Liver (tissue), 9 donors: Measurements from ENCODE around the gene RBM34. TPM values are rescaled to one million over a fixed set of nuclear protein-coding genes. Genes with fewer than 3 reads are reported as not detected.

ENCODE experiments used
- DNase-seq: peaks from one replicate; pipeline ENCODE4 v3.0.0-alpha.2; 2017; ENCODE audit warnings: low spot score
- H3K27ac ChIP-seq, 2 donors: one replicate each; pipeline ENCODE4 v1.7.0; 2013; ENCODE audit warnings: inconsistent platforms in 2 of 2, low read length in 2 of 2, control low read depth in 1 of 2, low read depth in 1 of 2, mild to moderate bottlenecking in 1 of 2
- H3K27me3 ChIP-seq, 4 donors: one replicate each; pipeline versions ENCODE4 v1.6.1 to v1.7.0; 2013; ENCODE audit warnings: low read length in 3 of 4, inconsistent platforms in 1 of 4, mild to moderate bottlenecking in 1 of 4, moderate library complexity in 1 of 4; ENCODE audit not compliant: control insufficient read depth in 4 of 4, insufficient read depth in 4 of 4
- H3K36me3 ChIP-seq, 4 donors: one replicate each; pipeline versions ENCODE4 v1.6.1 to v1.7.0; 2013; ENCODE audit warnings: low read length in 3 of 4, mild to moderate bottlenecking in 3 of 4, low read depth in 1 of 4, moderate library complexity in 1 of 4; ENCODE audit not compliant: control insufficient read depth in 4 of 4, insufficient read depth in 3 of 4
- H3K4me1 ChIP-seq, 4 donors: one replicate each; pipeline versions ENCODE4 v1.6.1 to v1.7.0; 2013; ENCODE audit warnings: low read length in 3 of 4, mild to moderate bottlenecking in 3 of 4, moderate library complexity in 1 of 4; ENCODE audit not compliant: control insufficient read depth in 4 of 4, insufficient read depth in 4 of 4
- H3K4me3 ChIP-seq, 3 donors: one replicate each; pipeline versions ENCODE4 v1.6.1 to v1.7.0; 2013; ENCODE audit warnings: low read length in 3 of 3, control low read depth in 1 of 3, low read depth in 1 of 3, mild to moderate bottlenecking in 1 of 3
- H3K9ac ChIP-seq, 2 donors: one replicate each; pipeline ENCODE4 v1.7.0; 2013; ENCODE audit warnings: low read length in 2 of 2, mild to moderate bottlenecking in 2 of 2, moderate library complexity in 2 of 2, control low read depth in 1 of 2, low read depth in 1 of 2
- H3K9me3 ChIP-seq, 4 donors: one replicate each; pipeline versions ENCODE4 v1.6.1 to v1.7.0; 2013; ENCODE audit warnings: low read length in 3 of 4; ENCODE audit not compliant: control insufficient read depth in 4 of 4
- ATF3 ChIP-seq: IDR thresholded peaks from 2 replicates; pipeline ENCODE4 v1.6.1; 2016; ENCODE audit warnings: antibody characterized with exemption
- CTCF ChIP-seq: fragments of 150-350 bp; IDR thresholded peaks from 2 replicates; pipeline ENCODE4 v1.5.1; 2017; ENCODE audit warnings: improper control_type of control experiment, low read depth, low read length; ENCODE audit not compliant: missing input control
- EGR1 ChIP-seq, 2 donors: IDR thresholded peaks; 2 replicates each; pipeline ENCODE4 v1.6.1; 2016 to 2018; ENCODE audit warnings: antibody characterized with exemption in 2 of 2, low read depth in 2 of 2
- FOXA1 ChIP-seq: IDR thresholded peaks from 2 replicates; pipeline ENCODE4 v1.6.1; 2016; ENCODE audit warnings: antibody characterized with exemption
- FOXA2 ChIP-seq: IDR thresholded peaks from 2 replicates; pipeline ENCODE4 v1.6.1; 2016; ENCODE audit warnings: antibody characterized with exemption
- GABPA ChIP-seq, 2 donors: IDR thresholded peaks in 1 of 2; conservative IDR thresholded peaks in 1 of 2; 2 replicates each; pipeline ENCODE4 v1.6.1; 2016; ENCODE audit warnings: antibody characterized with exemption in 2 of 2, mild to moderate bottlenecking in 1 of 2, moderate library complexity in 1 of 2
- HNF4A ChIP-seq, 2 donors: conservative IDR thresholded peaks; 2 replicates each; pipeline ENCODE4 v1.6.1; 2016; ENCODE audit warnings: antibody characterized with exemption in 2 of 2, mild to moderate bottlenecking in 2 of 2
- HNF4G ChIP-seq: IDR thresholded peaks from 2 replicates; pipeline ENCODE4 v1.6.1; 2016; ENCODE audit warnings: antibody characterized with exemption
- JUND ChIP-seq, 2 donors: IDR thresholded peaks; 2 replicates each; pipeline ENCODE4 v1.6.1; 2016; ENCODE audit warnings: antibody characterized with exemption in 2 of 2
- MAX ChIP-seq: IDR thresholded peaks from 2 replicates; pipeline ENCODE4 v1.6.1; 2016; ENCODE audit warnings: antibody characterized with exemption
- NR2F2 ChIP-seq: IDR thresholded peaks from 2 replicates; pipeline ENCODE4 v1.6.1; 2016; ENCODE audit warnings: antibody characterized with exemption
- RAD21 ChIP-seq, 2 donors: IDR thresholded peaks; 2 replicates each; pipeline ENCODE4 v1.6.1; 2016; ENCODE audit warnings: antibody characterized with exemption in 2 of 2, mild to moderate bottlenecking in 2 of 2
- REST ChIP-seq: IDR thresholded peaks from 2 replicates; pipeline ENCODE4 v1.6.1; 2016; ENCODE audit warnings: antibody characterized with exemption, mild to moderate bottlenecking
- RXRA ChIP-seq, 2 donors: IDR thresholded peaks; 2 replicates each; pipeline ENCODE4 v1.6.1; 2017 to 2018; ENCODE audit warnings: antibody characterized with exemption in 2 of 2, mild to moderate bottlenecking in 1 of 2
- SP1 ChIP-seq: IDR thresholded peaks from 2 replicates; pipeline ENCODE4 v1.6.1; 2018; ENCODE audit warnings: antibody characterized with exemption, mild to moderate bottlenecking
- TAF1 ChIP-seq: conservative IDR thresholded peaks from 2 replicates; pipeline ENCODE4 v1.6.1; 2016; ENCODE audit warnings: antibody characterized with exemption, mild to moderate bottlenecking
- YY1 ChIP-seq: IDR thresholded peaks from 2 replicates; pipeline ENCODE4 v1.6.1; 2016; ENCODE audit warnings: antibody characterized with exemption, mild to moderate bottlenecking
- WGBS: extraction: QIAGEN DNeasy Blood & Tissue Kit; methylation state at CpG from one replicate; pipeline ENCODE4 v1.1.7; 2013; 5-methylcytosine and 5-hydroxymethylcytosine counted together
- polyA plus RNA-seq, 2 donors: library from polyadenylated mRNA; stranded (reverse) in 1 of 2; unstranded in 1 of 2; fragments of 200-250 nt in 1 of 2; fragments of >200 nt in 1 of 2; fragmentation: Nextera tagmentation in 1 of 2; extraction: Ambion mirVana in 1 of 2; gene quantifications; one replicate each; pipeline versions ENCODE4 v1.2.1 to v1.2.3, GENCODE V29; 2013 to 2015
- total RNA-seq, 2 donors: library from RNA; depleted of rRNA; stranded (reverse); fragments of >200 nt; gene quantifications; one replicate each; pipeline ENCODE4 v1.2.3, GENCODE V29; 2014
- TF ChIP-seq, protein P1 (sequence below): IDR thresholded peaks from 2 replicates; pipeline ENCODE4 v1.6.1; 2016; ENCODE audit warnings: antibody characterized with exemption
- donor health status: healthy.
- donor health status: healthy.
- donor health status: healthy.
- donor health status: healthy.
- donor health status: healthy.

RBM34 gene, protein sequence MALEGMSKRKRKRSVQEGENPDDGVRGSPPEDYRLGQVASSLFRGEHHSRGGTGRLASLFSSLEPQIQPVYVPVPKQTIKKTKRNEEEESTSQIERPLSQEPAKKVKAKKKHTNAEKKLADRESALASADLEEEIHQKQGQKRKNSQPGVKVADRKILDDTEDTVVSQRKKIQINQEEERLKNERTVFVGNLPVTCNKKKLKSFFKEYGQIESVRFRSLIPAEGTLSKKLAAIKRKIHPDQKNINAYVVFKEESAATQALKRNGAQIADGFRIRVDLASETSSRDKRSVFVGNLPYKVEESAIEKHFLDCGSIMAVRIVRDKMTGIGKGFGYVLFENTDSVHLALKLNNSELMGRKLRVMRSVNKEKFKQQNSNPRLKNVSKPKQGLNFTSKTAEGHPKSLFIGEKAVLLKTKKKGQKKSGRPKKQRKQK
- 10 to 100 TPM; 15.6 to 18.8 TPM for total RNA-seq
- 10 to 100 TPM; 18.8 to 30.2 TPM for polyA plus RNA-seq

DNA sequence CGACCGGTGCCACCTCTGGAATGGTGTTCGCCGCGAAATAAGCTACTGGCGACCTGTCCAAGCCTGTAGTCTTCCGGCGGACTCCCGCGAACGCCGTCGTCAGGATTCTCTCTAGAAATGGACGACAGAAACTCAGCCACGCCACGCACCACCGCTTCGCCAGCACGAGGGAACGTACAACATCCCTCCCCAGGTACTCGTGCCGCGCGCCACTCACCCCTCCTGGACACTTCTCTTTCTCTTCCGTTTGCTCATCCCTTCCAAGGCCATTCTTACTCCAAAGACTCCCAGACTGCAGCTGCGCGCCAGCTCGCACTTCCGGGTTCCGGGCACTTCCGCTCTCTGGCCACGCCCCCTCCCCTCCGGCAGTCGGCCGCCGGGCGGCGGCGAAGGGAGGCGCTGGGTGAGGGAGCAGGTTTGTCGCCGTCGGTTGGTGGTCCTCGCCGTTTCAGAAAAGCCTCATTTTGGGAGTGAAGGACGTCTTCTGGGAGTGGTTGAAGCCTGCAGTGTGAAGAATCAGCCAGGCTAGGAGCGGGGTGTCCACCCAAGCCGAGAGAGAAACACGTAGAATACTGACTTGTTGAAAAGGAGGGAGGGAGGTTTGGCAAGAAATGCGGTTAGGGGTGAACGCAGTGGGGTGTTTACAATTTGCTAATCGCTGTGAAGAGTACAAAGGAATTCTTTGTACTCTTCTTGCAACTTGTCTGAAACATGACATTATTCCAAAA is at the start of gene RBM34:
RBM34 (minus strand) TSS at position 294 of the 728 bp plus-strand sequence; CDS start at position 270, 24 bp downstream.
- no peaks in the 10 kb centered on the region for H3K9me3 ChIP-seq
- H3K27ac ChIP-seq = peak within 1 kb of the TSS; percentile 90 to 93
- peaks cover 0 to 17% (median 11%) of the 10 kb centered on the region in 4 donors for H3K36me3 ChIP-seq
- H3K4me3 ChIP-seq = peak within 1 kb of the TSS; percentile 81 to 100 (median 98)
- H3K9ac ChIP-seq = peak within 1 kb of the TSS; percentile 94 to 99
- under 1% methylated on average over 52 of the region's 52 CpGs for WGBS
- TF ChIP-seq GABPA (IDR thresholded peaks at IDR 0.05 in 1 of 2, conservative IDR thresholded peaks at IDR 0.05 in 1 of 2) (peak; percentile 69 to 94), EGR1 (IDR thresholded peaks at IDR 0.05; ENCODE audit: low read depth in 2 of 2) (peak; percentile 70 to 80), HNF4A (conservative IDR thresholded peaks at IDR 0.05) (no peak), MAX (peak; percentile 64), ATF3 (peak; percentile 4), RAD21 (IDR thresholded peaks at IDR 0.05) (peak; percentile 35 to 38), FOXA1 (no peak), YY1 (peak; percentile 93), HNF4G (no peak), JUND (IDR thresholded peaks at IDR 0.05) (peak in 1 of 2 donors; percentile 35), RXRA (IDR thresholded peaks at IDR 0.05) (peak in 1 of 2 donors; percentile 40), TAF1 (peak; percentile 86), REST (peak; percentile 38), FOXA2 (no peak), CTCF (peak; percentile 22), SP1 (peak; percentile 62), NR2F2 (no peak)
- TF ChIP-seq, protein P1, sequence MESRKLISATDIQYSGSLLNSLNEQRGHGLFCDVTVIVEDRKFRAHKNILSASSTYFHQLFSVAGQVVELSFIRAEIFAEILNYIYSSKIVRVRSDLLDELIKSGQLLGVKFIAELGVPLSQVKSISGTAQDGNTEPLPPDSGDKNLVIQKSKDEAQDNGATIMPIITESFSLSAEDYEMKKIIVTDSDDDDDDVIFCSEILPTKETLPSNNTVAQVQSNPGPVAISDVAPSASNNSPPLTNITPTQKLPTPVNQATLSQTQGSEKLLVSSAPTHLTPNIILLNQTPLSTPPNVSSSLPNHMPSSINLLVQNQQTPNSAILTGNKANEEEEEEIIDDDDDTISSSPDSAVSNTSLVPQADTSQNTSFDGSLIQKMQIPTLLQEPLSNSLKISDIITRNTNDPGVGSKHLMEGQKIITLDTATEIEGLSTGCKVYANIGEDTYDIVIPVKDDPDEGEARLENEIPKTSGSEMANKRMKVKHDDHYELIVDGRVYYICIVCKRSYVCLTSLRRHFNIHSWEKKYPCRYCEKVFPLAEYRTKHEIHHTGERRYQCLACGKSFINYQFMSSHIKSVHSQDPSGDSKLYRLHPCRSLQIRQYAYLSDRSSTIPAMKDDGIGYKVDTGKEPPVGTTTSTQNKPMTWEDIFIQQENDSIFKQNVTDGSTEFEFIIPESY = no peak
- DNase-seq = peak; percentile 92
- no peaks in the 10 kb centered on the region for H3K27me3 ChIP-seq
- H3K4me1 ChIP-seq = peaks cover 4 to 13% (median 7%) of the 10 kb centered on the region in 4 donors
